OCI-LY3 (cell line): ENCODE measurements around the gene TMPO.

Experiments used
- EZH2phosphoT487 ChIP-seq: fragments of 200-600 bp; shearing (Covaris generic); IDR thresholded peaks from 2 replicates; pipeline ENCODE4 v1.6.1; 2018; ENCODE audit warnings: antibody characterized with exemption, mixed run types, low read depth
- TF ChIP-seq, protein P1 (sequence below): fragments of 200-600, 300-600 bp; sonication (generic); IDR thresholded peaks from 2 replicates; pipeline ENCODE4 v1.5.1; 2014; ENCODE audit warnings: antibody characterized with exemption, low read length, low read depth

- TF ChIP-seq, protein P1, sequence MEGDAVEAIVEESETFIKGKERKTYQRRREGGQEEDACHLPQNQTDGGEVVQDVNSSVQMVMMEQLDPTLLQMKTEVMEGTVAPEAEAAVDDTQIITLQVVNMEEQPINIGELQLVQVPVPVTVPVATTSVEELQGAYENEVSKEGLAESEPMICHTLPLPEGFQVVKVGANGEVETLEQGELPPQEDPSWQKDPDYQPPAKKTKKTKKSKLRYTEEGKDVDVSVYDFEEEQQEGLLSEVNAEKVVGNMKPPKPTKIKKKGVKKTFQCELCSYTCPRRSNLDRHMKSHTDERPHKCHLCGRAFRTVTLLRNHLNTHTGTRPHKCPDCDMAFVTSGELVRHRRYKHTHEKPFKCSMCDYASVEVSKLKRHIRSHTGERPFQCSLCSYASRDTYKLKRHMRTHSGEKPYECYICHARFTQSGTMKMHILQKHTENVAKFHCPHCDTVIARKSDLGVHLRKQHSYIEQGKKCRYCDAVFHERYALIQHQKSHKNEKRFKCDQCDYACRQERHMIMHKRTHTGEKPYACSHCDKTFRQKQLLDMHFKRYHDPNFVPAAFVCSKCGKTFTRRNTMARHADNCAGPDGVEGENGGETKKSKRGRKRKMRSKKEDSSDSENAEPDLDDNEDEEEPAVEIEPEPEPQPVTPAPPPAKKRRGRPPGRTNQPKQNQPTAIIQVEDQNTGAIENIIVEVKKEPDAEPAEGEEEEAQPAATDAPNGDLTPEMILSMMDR, result no peak
- TF ChIP-seq EZH2phosphoT487, result no peak
These were observed 14.7 kb downstream of the TMPO start for GRCh38 chr12:98530068-98530467.
